Ammon's horn (tissue), 1 donor: ENCODE measurements around the gene STARD10.

Source experiments
- DNase-seq: peaks from one replicate; pipeline ENCODE4 v3.0.0-alpha.2; 2016; ENCODE audit warnings: low spot score

The STARD10 gene

GRCh38 chr11:72705442-72706365 is 88.1 kb downstream of the STARD10 start:
- no peak for DNase-seq

- no peak for DNase-seq
Measured at GRCh38 chr11:72704783-72705265, 89.0 kb downstream of the STARD10 start.
